Astrocyte (in vitro differentiated cells and primary cell): ENCODE measurements around the gene PSG5. TPM values are rescaled to one million over a fixed set of nuclear protein-coding genes. Genes with fewer than 3 reads are reported as not detected.

Experiments
- total RNA-seq: library from RNA; stranded (reverse); gene quantifications from 2 replicates; pipeline ENCODE4 v1.2.1, GENCODE V29; 2021

PSG5 gene
- total RNA-seq, 1 donor from 2014 or later: 0.86 TPM

Other genes with a start within 250 kb of the PSG5 start
- gene PSG7, start 249.3 kb downstream of the PSG5 start, total RNA-seq: not detected in 2 replicates
- gene PSG11, start 160.1 kb downstream of the PSG5 start, total RNA-seq: 0.26 and 0.43 TPM in 2 replicates
- 0.31 and 0.41 TPM in 2 replicates for gene PSG2, start 103.8 kb downstream of the PSG5 start, total RNA-seq
- 0.84 and 1.4 TPM in 2 replicates for gene PSG4, start 19.1 kb upstream of the PSG5 start, total RNA-seq
- 0.18 and 0.31 TPM in 2 replicates for gene PSG9, start 83.0 kb upstream of the PSG5 start, total RNA-seq
- not detected in 2 replicates for gene CD177, start 167.2 kb upstream of the PSG5 start, total RNA-seq
- not detected in 2 replicates for gene TEX101, start 228.4 kb upstream of the PSG5 start, total RNA-seq